ENCODE data around the gene SLAMF1.
"Not testable (repeated sequence)": the region's sequence is repeated elsewhere in the genome, so short reads cannot be mapped to it uniquely, and the experiment has no call there.

SLAMF1 gene

DNA sequence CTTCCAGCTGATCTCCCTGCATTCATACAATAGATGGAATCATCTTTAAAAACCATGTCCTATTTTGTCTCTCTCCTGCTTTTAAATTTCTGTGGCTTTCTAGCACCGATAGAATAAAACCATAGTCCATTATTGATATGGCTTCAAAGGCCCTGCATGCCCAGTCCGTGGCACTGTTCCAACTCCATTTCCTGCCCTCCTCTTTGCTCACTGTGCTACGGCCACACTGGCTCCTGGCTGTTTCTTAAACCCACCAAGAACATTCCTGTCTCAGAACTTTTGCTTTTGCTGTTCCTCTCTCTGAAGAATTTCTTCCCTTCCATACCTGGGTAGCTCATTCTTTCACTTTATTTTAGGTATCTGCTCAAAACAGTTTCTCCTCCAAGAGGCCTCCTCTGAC lies 7.2 kb downstream of the SLAMF1 start:
- DNase-seq (ENCODE audit: low read depth), result no peak

DNA sequence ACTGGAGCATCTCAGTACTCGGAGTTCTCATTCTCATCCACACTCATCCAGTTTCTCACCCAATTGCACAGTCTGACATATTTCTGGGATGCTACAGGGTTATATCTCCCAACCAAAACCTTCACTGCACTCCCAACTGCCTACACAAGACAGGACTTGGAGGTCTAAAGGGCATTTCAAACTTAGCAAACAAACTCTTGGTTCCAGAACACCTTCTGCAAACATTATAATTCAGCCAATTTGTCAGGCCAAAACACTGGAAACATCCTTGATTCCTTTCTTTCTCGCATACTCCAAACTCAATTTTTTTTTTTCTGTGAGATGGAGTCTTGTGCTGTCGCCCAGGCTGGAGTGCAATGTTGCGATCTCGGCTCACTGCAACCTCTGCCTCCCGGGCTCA lies 7.9 kb downstream of the SLAMF1 start:
- no peak for DNase-seq (ENCODE audit: low read depth)

DNA sequence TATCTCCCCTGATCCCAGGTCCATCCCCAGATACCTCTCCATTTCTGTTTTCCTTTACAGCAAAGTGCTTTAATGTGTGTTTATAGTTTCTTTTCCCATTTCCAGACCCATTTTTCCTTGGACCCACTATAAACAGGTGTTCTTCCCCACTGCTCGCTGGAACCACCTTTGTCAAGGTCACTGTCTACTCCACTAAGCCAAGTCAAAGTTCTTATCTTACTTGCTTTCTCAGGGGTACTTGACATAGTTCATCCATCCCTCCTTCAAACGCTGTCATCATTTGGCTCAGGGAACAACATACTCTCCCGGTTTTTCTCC lies 8.3 kb downstream of the SLAMF1 start:
- no peak for DNase-seq (ENCODE audit: low read depth)

DNA sequence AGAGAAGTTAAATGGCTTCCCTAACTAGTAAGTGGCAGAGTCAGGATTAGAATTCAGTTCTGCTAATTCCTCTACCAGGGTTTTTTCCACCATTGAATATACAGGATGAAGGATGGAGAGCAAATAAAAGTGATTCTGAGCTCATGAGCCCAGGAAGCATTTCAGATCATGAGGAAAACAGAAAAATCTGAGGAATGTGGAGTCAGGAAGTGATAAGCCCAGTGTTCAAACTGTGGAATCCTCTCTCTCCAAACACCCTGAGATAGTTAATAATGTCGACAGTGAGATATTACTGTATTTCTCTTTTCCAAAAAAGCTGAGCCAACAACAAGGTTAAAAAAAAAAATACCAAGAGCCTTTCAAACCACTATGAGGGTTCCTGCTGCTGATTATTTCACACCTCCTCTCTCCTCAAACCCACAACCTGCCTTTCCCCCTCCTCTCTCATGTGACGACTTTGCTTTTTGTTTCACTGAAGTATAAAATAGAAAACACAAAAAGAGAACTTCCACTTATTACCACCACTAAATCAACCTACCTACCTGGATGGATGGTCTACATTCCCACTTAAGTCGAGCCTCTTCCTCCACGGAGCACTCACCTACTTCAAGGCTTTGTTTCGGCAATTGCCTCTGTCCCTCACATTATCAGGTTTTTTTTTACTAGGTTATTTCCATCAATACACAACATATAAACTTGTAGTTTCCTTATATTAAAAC lies 8.9 kb downstream of the SLAMF1 start:
- no peak for DNase-seq (ENCODE audit: low read depth)

DNA sequence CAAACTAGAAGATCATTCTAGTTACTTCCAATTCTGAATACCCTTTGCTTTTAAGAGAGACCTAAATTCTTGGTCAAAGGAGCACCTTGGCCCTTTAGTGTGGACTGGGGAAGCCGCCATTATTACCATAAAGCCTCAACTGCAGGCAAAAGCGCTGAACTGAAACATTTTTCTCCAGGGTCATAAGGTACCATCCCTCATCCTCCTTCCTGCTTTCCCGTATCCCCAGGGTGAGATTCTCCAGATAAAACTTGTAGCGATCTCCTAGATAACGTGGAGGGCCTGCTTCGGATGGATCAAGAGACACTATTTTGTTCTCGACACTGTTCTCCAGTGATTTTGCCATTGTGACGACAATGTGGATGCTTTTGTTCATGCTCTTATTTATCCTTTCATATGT lies 9.8 kb downstream of the SLAMF1 start:
- no peak for DNase-seq (ENCODE audit: low read depth)

DNA sequence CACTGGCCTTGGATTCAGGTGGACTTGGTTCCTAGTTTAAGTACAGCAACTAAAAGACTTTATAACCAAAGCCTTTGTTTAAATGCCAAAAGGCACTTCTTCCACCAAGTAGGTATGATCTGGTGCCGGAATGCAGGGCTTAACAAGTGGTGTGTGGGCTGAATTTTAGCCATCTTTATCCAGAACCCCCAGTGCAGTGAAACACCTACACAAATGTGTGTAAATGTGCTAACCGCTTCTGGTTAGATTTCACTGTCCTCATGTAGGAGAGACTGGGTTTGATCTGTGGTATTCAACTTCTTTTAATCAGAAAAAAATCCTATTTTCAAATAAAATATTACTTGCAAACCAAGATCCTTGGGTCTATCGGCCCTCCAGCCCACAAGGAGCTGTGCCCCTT lies 10.3 kb downstream of the SLAMF1 start:
- DNase-seq (ENCODE audit: low read depth), result no peak

DNA sequence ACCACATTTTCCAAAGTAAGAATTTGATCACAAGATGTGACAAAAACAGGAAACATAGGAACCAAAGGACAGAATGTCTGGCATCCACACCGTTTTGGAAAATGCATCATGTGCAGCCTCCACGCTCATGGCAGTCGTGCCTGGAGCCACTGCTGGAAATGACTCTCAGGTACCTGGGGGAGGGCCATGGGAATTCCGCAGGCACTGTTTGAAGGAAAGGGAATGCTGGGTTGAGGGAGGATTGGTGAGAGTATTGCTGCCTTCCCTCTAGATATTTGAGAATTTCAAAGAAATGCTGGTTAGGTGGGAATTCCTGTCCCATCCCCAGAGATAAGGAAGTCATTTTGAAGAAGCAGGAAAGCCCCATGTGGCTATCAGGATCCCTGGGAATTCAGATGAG lies 10.8 kb downstream of the SLAMF1 start:
- no peak for DNase-seq (ENCODE audit: low read depth)

DNA sequence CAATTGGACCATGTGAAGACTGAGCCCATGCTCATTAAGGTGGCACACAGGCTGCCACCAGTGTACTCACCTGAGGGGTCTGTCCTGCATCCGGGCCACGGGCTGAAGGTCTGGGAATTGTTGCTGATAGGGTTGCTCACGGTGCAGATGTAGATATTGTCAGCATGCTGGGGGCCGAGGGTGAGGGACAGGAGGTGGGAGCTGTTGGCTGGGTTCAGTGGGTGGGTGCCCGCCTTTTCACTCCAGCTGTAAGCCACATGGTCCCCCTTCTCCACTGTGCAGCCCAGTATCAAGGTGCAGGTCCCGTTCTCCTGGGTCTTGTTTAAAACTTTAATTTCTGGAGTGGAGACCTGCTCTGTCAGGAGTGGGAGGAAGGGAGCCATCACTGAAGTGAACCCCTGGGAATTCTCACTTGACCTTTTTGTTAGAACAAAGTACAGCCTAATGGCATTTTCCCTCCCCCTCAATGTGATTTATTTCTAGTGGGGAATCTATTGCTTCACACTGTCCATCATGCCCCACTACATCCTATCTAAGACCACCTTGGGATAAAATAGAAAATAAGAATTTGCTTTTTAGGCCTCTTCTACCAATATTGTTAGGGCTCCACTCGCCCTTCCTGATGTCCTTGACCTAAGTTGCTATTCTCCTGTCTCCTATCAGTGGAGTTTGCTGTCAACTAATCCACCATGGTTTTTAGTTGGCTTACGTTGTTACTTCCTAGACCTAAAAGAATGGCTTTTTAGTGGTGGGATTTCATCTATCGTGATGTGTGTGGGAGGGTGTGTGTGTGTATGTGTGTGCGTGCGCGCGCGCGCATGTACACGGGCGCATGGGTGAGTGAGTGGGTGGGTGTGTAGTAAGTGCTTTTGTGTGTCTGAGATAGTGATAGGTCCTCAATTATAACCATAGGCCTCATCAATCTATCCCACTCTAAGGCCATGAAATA lies 12.0 kb downstream of the SLAMF1 start:
- DNase-seq (ENCODE audit: low read depth), result no peak

DNA sequence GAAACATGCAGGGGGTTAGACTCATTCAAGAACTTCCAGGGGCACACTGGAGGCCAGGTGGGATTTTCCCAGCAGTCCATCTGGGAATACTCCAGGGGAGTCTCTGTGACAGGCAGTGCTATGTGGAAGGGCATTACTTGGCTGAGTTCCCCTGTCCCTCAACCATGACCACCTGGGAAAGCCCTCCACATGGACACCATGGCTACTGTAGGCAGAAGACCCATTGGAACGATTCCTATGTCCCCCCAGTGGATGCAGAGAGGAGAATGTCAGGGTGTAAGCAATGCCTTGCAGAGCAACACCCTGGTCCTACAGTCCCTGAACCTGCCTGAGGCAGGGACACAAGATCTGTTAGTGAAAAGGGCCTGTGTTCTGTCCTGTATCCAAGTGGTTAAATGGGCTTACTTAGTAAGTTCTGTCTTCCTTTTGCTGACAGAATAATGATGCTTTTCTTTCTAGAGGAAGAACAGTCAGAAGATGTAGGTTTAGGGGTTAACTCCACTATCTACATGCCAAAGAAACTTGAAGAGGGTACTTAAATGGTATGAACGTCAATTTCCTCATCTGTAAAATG lies 13.4 kb downstream of the SLAMF1 start:
- no peak for DNase-seq (ENCODE audit: low read depth)

DNA sequence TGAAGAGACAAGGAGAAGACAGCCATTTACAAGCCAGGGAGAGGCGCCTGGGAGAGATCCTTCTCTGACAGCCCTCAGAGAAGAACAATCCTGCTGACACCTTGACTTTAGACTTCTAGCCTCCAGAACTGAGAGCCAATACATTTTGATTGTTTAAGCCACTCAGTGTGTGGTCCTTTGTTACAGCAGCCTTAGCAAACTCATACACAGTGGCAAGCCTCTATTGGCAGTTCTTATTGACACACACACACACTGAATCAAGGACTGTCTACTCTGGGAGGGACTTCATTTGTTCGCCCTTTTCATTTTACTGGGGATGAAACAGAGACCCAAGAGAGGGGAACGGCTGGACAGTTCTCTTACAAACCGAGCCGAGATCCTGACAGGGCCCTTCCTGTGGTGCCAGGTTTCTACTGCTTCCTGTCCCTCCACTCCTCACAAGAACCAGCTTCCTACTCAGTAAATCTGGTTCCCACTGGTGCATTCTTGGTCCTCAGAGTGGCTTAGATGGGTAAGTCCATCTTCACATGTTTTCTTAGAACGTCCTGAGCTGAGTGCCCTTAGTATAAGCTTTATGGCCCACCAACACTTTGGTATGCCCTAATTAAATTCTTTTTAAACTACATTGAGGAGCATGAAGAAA lies 14.7 kb downstream of the SLAMF1 start:
- no peak for DNase-seq (ENCODE audit: low read depth)

DNA sequence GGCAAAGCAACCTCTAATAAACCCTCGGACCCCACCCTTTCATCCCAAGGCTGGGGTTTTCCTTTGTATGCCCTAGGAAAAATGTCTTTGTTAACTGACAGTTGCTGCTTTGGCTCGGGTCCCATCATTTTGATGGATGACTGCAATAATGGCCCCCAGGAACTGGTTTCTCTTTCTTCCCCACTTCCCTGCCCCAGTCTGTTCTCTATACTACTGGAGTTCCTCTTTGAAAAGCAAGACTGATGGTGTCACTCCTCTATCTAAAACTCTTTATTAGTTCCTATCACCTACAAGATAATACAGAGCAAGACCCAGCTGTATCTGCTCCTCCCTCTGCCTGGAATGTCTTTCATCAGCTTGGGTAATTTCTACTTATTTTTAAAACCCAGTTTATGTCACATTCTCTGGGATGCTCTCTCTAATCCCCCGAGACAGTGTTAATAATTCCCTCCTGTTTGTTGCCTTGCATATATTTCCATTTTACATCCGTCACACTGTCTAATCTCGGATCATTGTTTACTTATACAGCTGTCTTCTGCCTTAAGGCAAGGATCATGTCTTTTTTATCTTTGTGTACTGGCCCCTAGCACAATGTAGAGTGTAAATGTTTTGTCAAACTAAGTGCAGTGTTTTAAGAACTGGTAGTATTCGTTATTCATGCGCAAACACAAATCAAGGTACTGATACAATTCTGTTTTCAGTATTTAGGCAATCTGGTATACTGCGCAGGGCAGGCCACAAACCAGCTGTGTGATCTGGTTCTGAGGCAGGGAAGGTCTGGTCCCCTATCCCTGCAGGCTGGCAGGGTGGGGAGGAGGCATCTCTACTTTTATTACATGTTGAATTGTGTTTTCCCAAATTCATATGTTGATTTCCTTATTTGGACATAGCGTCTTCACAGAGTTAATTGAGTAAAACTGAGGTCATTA lies 16.1 kb downstream of the SLAMF1 start:
- DNase-seq (ENCODE audit: low read depth), result no peak

DNA sequence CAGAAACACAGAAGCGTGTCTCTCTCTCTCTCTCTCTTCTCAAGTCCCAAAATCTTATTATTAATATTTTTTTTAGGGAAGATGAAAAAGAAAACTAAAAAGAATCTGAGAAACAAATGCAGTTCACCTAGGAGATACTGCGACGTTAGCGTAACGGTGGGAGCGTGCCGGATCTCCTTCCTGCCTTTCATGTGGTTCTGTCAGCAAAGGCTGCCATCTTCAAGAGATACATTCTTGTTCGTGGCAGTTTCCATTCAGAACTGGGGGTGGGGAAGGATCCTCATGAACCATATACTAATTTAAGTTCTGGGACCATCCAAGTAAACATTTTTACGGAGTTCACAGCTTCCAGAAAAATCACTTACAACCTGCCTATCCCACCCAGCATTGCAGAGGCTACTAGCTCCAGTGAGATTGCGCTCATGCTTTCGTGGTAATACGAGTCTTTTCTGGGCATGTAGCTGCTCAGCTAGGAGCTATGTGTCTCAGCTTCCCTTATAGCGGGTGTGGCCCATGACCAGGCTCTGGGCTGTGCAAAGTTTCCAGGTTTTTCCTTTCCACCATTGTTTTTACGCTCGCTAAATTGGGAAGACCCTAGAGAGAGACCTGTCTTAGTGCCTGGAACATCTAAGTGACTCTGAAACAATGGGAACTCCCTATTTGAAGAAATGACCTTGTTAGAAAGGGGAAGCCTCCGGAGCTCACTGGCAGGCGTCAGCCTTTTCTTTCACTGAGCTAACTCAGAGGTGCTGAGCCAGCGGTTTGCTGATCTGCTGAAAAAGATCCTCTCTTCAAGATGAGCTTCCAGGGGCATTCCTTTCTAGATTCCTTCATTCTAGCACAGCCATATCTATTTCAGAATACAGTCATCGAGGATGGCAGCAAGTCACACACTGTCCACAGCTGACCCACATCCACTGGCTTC lies 17.3 kb downstream of the SLAMF1 start:
- DNase-seq (ENCODE audit: low read depth), result peak; percentile 36

DNA sequence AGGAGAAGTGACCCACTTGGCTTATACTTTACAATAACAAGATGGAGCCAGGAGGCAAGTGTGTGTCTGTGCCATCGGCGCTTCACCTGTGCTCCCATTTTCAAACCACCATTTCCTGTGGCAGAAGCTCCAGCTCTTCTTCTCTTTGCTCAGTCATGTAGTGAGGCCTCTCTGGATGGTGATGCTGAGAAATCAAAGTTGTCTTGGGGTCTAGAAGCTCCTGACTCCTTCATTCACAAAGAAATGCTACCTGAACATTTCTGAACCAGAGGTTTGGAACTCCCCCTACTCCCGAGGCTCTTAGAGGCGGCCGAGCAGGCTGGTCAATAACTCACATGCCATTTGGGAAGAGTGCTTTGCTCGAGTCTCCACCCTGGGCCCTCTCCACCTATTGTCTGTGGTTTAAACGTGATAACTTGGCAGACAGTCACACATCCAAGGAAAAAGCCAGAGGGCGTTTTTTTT lies 18.0 kb downstream of the SLAMF1 start:
- no peak for DNase-seq (ENCODE audit: low read depth)

DNA sequence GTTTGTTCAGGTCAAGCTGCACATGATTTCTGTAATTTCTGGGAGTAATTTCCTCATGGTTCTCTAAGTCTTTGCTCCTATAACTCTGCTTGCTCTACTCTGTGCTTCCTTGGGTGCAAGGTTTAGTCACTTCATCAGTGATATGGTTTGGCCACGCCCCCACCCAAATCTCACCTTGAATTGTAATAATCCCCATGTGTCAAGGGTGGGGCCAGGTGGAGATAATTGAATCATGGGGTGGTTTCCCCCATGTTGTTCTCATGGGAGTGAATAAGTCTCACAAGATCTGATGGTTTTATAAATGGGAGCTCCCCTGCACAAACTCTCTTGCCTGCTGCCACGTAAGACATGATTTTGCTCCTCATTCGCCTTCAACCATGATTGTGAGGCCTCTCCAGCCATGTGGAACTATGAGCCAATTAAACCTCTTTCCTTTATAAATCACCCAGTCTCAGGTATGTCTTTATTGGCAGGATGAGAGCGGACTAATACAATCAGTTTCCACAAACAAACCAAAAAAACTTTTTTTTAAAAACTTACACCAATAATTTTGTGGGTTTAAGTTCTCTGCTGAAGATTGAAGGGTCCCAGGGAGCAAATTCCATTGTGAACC lies 19.1 kb downstream of the SLAMF1 start:
- DNase-seq (ENCODE audit: low read depth), result not testable (repeated sequence)

DNA sequence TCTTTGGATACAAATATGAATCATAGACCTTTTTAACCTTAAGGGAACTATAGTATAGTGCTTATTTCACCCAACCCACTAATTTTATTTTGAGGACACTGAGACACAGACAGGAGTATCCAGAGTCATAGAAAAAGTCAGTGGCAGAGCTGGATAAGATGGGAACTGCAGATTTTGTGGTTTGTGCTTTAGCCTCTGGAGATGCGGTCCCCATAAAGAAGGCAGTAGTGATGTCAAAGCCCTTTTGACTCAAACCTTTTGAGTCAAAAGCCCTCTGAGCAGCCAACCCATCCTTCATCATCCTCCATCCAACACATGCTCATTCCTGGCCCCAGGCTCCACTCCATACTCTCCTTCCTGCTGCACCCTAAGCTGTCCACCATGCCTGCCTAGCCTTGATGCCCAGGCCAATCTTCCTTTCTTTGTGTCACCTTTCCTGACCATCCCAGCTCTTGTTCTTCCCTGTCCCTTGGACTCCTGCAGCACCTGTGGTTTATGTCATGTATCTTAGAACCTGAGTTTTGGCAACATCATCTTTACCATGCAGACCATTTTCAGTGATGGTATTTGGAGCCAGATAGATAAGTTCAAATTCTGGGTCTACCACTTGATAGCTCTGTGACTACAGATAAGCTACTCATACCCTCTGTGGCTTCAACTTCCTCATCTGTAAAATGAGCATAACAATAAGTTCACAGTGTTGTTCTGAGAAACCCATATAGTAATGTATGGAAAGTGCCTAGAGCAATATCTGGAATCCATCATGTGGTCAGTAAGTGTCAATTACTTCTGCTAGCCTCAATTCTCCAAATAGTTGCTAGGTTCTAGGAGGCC lies 20.1 kb downstream of the SLAMF1 start:
- no peak for DNase-seq (ENCODE audit: low read depth)

DNA sequence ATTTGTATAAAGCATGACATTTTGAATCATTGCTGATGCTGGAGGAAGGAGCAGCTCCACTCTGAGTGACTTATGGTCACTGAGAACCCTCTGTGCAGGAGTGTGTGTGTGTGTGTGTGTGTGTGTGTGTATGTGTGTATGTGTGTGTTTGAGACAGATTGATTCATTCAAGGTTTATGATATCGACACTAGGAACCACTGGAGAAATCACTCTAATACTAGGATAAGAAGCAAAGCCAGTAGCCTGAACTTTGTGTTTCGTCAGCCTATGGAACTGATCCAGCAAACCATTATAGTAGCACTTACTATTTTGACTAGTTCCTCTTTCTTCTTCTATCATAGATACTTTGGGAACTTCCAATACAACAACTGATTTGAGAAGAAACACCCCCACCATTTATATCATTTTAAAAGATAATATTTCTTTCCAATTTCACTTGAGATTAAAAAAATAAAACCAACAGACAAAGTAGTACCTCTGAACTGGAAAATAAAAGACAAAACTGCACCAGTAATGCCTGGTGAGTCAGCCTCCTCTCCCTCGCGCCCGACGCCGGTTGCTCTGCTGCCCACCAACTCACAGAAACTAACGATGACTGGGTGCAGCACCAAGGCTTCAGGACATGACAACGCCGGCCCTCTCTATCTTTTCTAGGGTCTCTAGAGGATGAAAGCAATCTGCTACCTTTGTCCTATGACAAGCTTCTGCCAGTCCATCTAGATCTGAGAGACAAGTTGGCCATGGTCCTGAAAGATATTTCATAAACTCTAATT lies 20.9 kb downstream of the SLAMF1 start:
- peak; percentile 49 for DNase-seq (ENCODE audit: low read depth)

DNA sequence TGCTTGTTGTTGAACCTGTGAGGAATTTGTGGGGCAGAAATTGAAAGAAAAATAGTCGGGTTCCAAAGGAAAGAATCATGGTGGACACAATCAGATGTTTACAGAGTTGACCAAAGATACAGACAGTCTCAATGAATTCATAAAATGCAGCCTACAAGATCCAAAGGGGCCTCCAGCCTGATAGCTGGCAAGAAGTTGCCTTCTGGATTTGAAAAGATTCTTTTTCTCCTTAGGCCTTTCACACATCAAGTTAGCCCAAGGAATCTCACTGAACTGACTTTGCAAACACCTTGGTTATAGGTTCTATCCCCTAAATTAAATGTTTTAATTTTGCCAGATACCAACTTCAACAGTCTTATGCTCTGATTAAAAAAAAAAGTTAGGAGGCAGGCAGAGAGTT lies 21.5 kb downstream of the SLAMF1 start:
- no peak for DNase-seq (ENCODE audit: low read depth)

DNA sequence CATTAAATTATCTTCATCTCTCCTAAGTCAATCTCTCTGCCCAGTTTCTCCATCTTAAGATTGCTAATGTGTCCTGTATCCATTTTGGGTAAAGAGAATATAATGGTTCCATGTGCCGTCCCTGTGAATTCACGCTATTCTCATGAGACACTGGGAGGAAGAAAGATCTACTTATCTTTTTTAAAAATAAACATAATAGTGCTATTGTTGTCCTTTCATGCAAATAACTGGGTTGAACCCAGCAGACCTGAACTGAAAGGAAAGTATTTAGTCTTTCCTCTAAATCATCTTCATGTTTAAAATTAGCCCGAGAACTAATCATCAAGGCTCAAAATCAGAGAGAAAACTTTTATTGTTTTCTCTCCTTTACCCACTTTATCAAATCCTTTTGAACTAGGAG lies 22.4 kb downstream of the SLAMF1 start:
- DNase-seq (ENCODE audit: low read depth), result no peak
